ENCODE data around the gene YJEFN3.

DNA sequence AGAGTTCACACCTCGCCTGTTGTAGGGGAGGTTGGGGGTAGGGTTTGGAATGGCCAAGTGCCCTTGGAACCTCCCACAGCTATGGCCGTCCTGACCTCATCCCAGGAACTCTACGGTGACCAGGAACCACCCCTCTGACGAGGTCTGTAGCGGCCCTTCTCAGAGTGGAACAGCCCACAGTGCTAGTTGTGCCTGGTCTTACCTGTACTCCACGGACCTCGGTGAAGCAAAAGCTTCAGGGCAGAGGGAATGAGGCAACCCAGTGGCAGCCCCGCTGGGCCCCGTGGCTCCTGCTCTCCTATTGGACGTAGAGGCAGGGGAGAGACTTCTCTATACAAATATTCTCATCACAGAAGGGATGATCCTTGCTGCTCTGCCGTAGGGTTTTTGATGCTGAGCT, 20.5 kb upstream of the YJEFN3 start:
- TF ChIP-seq POLR2A (IDR thresholded peaks at IDR 0.05; ENCODE audit: low read depth, low read length) = no peak
- TF ChIP-seq EZH2 (IDR thresholded peaks at IDR 0.05; ENCODE audit: borderline replicate concordance, low read depth, low read length, severe bottlenecking) = no peak
- TF ChIP-seq MAX (IDR thresholded peaks at IDR 0.05; ENCODE audit: insufficient read depth, insufficient read length) = no peak
- TF ChIP-seq POLR2AphosphoS5 (IDR thresholded peaks at IDR 0.05; ENCODE audit: insufficient read depth, low read depth, low read length) = no peak
- no peak for TF ChIP-seq CTCF (IDR thresholded peaks at IDR 0.05; ENCODE audit: extremely low read depth in 1 of 2, insufficient read depth in 1 of 2, low read depth in 1 of 2, low read length in 2 of 2)
- no peak for TF ChIP-seq MYC (IDR thresholded peaks at IDR 0.05; ENCODE audit: low read depth, low read length)
- no peak for TF ChIP-seq JUN (IDR thresholded peaks at IDR 0.05; ENCODE audit: borderline replicate concordance, insufficient read depth, insufficient read length, low read depth)
